GM21619 (cell line): Measurements from ENCODE around the gene SYNM.

Experiments used
- ATAC-seq: cut with Tn5 transposase; IDR thresholded peaks from one replicate; pipeline ENCODE4 v1.9.1; 2021; ENCODE audit not compliant: unreplicated experiment

SYNM gene

GRCh38 chr15:99165020-99165790, 60.3 kb downstream of the SYNM start:
- no peak for ATAC-seq

DNA sequence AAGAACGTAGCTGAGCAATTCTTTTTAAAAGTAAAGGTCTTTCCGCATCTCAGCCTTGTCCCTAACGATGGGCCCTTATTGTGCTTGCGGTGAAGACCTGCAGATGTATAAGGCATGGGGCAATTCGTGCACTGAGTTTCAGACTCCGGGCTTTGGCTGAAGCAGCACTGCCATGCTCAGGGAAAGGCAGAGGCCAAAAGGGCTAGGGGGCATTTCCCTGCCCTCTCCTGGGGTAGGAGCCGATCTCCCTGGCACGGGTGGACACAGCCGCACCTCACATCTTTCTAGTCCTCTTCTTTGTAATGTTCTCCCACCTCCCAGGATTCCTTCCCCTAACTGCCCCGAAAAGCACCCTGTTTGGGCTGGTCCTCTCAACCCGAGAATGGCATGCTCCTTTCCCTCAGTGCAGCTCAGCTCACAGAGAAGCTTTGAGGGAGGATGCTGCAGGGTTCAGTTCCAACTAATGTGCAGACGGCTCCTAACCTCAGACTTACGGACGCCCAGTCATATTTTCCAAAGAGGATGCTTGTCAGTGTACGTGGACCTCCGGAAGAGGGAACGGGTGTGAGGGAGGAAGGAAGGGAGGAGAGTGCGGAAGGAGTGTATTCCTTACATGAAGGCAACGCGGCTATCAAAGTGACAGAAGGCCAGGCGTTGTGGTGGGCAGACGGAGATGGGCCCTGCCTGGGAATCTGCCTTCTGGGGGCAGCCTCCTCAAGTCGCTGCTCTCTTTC, 61.2 kb downstream of the SYNM start:
- no peak for ATAC-seq

DNA sequence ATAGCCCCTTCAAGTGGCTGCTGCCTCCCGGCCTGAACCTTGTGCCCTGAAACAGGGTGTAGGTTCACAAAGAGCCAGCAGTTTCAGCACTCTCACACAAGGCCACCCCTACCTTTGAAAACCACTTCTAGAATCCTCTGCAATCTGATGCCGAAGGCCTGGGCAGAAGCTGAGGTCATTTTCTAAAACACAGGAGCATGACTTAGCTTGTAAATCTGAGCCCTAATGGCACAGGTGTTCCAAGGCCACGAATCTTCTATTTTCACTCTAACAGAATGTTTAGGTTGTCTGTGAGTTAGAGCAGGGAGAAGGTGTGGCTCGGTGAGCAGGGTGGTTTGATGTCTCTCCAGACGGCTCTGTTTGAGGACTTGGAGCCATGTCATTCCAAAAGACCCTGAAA, 62.3 kb downstream of the SYNM start:
- no peak for ATAC-seq

DNA sequence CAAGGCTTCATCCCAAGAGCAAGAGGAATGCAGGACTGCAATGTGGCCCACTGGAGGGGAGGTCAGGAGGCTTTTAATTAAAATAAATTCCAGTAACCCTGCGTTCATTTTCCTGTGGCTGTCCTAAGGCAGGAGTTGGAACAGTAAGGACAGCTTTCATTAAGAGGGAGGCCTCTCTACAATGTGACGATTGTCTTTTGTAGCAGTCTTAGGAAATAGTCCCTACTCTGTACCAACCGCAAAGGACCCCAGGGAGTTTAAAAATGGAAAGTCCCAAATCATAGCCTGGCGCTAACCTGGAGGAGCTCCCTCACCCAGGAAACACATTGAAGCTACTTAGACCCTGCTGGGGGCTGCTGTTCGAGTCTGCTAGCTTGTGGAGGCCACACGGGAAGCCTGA, 62.8 kb downstream of the SYNM start:
- ATAC-seq, result no peak

GRCh38 chr15:99168601-99169580, 64.0 kb downstream of the SYNM start:
- ATAC-seq, result no peak

DNA sequence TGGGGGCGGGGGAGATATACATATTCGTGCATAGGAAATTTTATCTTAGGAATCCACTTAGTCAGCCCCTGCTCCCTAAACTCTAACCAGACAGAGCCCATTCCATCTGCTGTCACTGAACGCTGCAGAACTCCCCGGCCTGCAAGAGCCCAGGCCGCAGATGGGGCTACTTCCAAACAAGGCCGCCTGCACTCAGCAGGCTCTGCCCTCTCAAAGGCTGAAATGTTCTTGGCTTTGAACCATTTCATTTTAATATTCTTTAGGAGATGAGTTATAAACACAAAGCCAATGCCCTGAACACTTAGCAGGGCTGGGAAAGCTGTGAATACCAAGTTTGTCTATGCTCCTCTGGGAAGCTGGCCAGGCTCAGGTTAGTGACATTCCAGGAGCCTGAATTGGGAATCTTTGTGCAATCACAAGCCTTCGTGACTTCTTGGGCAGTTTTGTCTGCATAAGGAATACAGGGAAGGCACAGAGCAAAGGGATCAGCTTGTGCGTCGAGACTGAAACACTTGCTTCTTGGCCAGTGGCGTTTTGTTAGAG, 65.0 kb downstream of the SYNM start:
- ATAC-seq, result no peak

GRCh38 chr15:99170476-99171065, 65.7 kb downstream of the SYNM start:
- ATAC-seq, result no peak

DNA sequence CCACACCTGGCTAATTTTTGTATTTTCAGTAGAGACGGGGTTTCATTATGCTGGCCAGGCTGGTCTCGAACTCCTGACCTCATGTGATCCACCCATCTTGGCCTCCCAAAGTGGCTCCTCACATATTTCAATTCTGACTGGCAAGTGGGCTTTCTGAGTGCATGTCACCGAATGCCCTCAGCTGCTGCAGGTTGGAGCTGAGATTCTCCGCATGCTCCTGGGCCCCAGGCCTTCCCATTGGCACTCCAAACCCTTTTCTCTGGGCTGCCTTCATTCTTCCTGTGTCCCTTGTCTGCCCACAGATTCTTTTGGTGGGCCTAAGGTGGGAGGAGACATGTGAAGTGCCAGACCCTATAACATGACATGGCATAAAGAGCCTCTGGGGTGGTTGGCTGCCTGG, 67.3 kb downstream of the SYNM start:
- no peak for ATAC-seq

- ATAC-seq, result no peak
These were observed 68.1 kb downstream of the SYNM start for GRCh38 chr15:99172989-99173388.

DNA sequence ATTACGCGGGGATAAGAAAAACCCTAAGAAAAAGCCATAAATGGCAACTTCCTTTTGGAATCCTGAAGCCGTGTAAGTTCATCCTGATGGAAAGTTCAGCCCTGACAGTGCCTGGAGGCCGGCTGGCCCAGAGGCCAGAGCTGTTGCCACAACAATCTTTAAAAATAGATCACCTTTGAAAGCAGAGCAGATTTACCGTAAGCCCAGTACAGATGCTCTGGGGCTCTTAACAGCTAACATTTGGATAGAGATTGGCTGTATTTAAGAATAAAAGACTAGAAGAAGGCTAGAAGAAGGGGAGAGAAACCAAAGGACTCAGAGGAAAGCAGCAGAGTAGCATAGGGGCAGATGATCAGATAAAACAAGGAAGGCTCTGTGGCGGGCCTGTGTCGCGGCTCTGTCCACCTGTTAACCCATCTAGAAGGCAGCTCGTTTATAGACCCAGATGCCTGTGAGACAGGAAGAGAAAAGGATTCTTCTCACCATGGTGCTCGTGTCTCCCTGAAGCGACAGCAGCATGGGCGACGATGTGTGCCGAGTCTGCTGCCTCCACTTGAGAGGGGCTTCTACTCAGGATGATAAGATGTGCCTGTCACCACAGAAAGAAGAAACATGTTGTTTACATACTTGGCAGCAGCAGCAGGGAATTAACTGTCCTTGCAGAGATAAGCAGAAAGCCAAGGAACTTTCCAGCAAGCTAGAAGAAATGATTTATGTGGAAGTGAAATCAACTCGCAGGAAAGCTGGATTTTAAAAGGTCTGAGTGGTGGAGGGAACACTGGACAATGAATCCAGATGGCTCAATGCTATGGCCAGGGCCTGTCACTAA, 69.9 kb downstream of the SYNM start:
- no peak for ATAC-seq

GRCh38 chr15:99176757-99177156, 71.9 kb downstream of the SYNM start:
- ATAC-seq, result no peak

GRCh38 chr15:99177679-99178078, 72.8 kb downstream of the SYNM start:
- ATAC-seq, result no peak

DNA sequence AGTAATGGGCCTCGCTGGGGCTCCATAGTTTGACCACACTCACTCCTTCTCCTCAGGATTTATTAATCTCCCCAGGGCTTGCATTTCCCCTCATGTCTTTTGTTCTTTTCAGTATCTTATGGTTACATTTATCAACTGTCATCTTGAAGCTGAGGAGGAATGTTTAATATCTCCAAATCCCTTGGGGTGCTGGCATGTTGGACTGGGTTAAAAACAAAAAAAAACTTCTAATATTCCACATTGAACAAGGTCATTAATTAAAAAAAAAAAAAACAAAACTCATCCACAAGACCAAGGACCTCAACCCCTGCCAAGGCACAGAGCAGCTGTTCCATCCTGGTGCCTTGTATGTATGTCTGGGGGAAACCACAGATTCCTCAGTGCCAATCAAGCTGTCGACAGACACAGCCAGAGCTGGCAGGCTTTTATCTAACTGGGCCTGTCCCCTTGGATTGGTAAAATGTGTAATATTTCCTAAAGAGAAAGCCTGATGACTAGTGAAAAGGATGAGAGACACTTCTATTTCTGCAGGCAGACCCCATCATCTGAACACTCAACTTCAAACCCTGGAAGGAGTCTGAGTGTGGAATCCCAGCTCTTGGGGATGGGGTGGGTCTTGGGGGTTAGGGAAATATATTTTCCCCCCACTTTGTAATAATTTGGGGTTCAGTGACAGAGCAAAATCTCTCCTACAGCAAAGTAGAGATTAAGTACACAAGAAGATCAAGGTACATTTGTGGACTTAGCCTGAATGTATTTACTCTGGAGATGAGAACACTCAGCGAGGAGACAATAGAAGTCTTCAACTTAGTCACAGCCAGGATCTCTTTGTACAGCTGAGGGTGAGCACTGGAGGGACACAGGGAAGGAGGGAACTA, 75.4 kb downstream of the SYNM start:
- no peak for ATAC-seq

- ATAC-seq, result no peak
These were observed 76.1 kb downstream of the SYNM start for GRCh38 chr15:99180964-99181306.

DNA sequence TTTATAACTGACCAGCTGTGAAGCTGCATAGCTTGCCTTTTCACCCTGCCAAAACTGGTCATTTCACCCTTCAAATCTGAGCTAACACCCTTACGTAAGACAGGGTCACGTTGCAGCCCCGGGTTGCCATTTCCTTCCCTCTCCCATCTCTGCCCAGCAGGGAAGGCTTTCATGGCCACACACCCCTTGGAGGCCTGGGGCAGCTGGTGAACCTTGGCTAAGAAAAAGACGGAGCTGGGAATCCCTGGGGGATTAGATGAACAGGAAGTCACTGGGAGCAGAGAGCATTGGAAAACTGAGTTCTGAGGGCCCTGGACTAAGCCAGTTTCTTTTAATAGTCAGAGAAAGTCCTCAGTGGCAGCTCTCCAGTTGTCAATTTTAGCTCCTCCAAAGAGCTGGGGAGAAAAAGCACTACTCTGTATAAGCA, 76.7 kb downstream of the SYNM start:
- no peak for ATAC-seq

GRCh38 chr15:99182791-99183190, 77.9 kb downstream of the SYNM start:
- ATAC-seq, result no peak
